K562 (cell line): ENCODE results near the gene NDST1. TPM values are rescaled to one million over a fixed set of nuclear protein-coding genes. Genes with fewer than 3 reads are reported as not detected.

ENCODE experiments used
- ATAC-seq: fragments of 200-7000 bp; cut with Tn5 transposase; 3 replicates; pipeline ENCODE4 v1.9.1; 2020; ENCODE audit warnings: moderate library complexity
- BruUV-seq: library from RNA; stranded (reverse); fragments of 400-500 nt; replicated peaks from 2 replicates; lab custom pipeline; 2021; lab: Mats Ljungman, UMichigan
- CTCF ChIA-PET: fragments of 300-600 bp; formaldehyde crosslinking; extraction: SDS; loops from one replicate; lab custom pipeline; 2021; ENCODE audit warnings: low intra/inter-chr PET ratio; lab: Yijun Ruan, JAX
- POLR2A ChIA-PET: fragments of 300-600, 350-650 bp; sonication (Branson Sonifier 250); formaldehyde crosslinking; extraction: SDS; loops from one replicate; lab custom pipeline; 2021; ENCODE audit warnings: antibody characterized with exemption, inconsistent platforms; lab: Yijun Ruan, JAX
- DNase-seq, 4 experiments: peaks; one replicate each; pipeline versions ENCODE4 v3.0.0 to v3.0.0-alpha.2; 2011 to 2018; ENCODE audit warnings: low spot score in 3 of 4, mixed read lengths in 3 of 4; ENCODE audit errors: extremely low read depth in 1 of 4
- FAIRE-seq: peaks from 2 replicates; lab custom pipeline; 2011; peaks lifted over from hg19 to GRCh38; lab: Jason Lieb, UNC
- H2AFZ ChIP-seq: 2 replicates; pipeline ENCODE4 v1.6.0; 2011; ENCODE audit warnings: low read depth, low read length, control low read depth, inconsistent platforms
- H3K27ac ChIP-seq: fragments of 200-600 bp; 3 replicates; pipeline ENCODE4 v1.8.0; 2011; ENCODE audit warnings: low read depth, mild to moderate bottlenecking, control low read depth, inconsistent platforms, low read length, moderate library complexity, mixed read lengths; ENCODE audit errors: extremely low read depth
- H3K27me3 ChIP-seq, 2 experiments: fragments of 300-600 bp in 1 of 2; 2 replicates in 1 of 2; 3 replicates in 1 of 2; pipeline versions ENCODE4 v1.6.0 to v1.8.0; 2011; ENCODE audit warnings: inconsistent platforms in 2 of 2, low read length in 2 of 2, mild to moderate bottlenecking in 1 of 2, mixed read lengths in 1 of 2, moderate library complexity in 1 of 2; ENCODE audit not compliant: control insufficient read depth in 2 of 2, insufficient read depth in 2 of 2
- H3K36me3 ChIP-seq: fragments of 300-600 bp; 3 replicates; pipeline ENCODE4 v1.8.0; 2011; ENCODE audit warnings: mild to moderate bottlenecking, low read length, inconsistent platforms; ENCODE audit not compliant: control insufficient read depth, insufficient read depth
- H3K4me1 ChIP-seq, 2 experiments: fragments of 200-600 bp in 1 of 2; replicated peaks in 1 of 2; 2 replicates in 1 of 2; 3 replicates in 1 of 2; pipeline versions ENCODE4 v1.5.1 to v1.8.0; 2011; ENCODE audit warnings: inconsistent platforms in 2 of 2, low read length in 2 of 2, mild to moderate bottlenecking in 1 of 2, mixed read lengths in 1 of 2, moderate library complexity in 1 of 2; ENCODE audit not compliant: control insufficient read depth in 2 of 2, insufficient read depth in 2 of 2
- H3K4me2 ChIP-seq: 2 replicates; pipeline ENCODE4 v1.6.1; 2011; ENCODE audit warnings: low read length, control low read depth, inconsistent platforms, mixed read lengths; ENCODE audit not compliant: insufficient read depth
- H3K4me3 ChIP-seq: fragments of 200-600 bp; sonication (generic), shearing (Covaris generic); 2 replicates; pipeline ENCODE4 v1.5.1; 2016; ENCODE audit warnings: control low read depth, inconsistent platforms
- H3K79me2 ChIP-seq: fragments of 200-600 bp; 3 replicates; pipeline ENCODE4 v1.8.0; 2011; ENCODE audit warnings: low read length, inconsistent platforms; ENCODE audit not compliant: control insufficient read depth, insufficient read depth
- H3K9ac ChIP-seq, 2 experiments: 2 replicates each; pipeline versions ENCODE4 v1.6.0 to v1.6.1; 2011; ENCODE audit warnings: low read depth in 2 of 2, low read length in 2 of 2, control low read depth in 1 of 2, inconsistent platforms in 1 of 2, mild to moderate bottlenecking in 1 of 2, mixed read lengths in 1 of 2; ENCODE audit not compliant: insufficient read depth in 1 of 2
- H3K9me1 ChIP-seq: one replicate; pipeline ENCODE4 v1.6.0; 2011; ENCODE audit warnings: inconsistent platforms, mild to moderate bottlenecking, low read length, moderate library complexity; ENCODE audit not compliant: control insufficient read depth, insufficient read depth
- H3K9me3 ChIP-seq: replicated peaks from 2 replicates; pipeline ENCODE4 v1.5.1; 2011; ENCODE audit warnings: low read depth, low read length, inconsistent platforms; ENCODE audit not compliant: control insufficient read depth, insufficient read depth
- H4K20me1 ChIP-seq: replicated peaks from 2 replicates; pipeline ENCODE4 v1.6.1; 2011; ENCODE audit warnings: low read length, inconsistent platforms, mixed read lengths; ENCODE audit not compliant: control insufficient read depth, insufficient read depth
- CXXC5 ChIP-seq: fragments of 250-450 bp; sonication (Bioruptor Pico); IDR thresholded peaks from 2 replicates; pipeline ENCODE4 v1.8.0; 2022; ENCODE audit warnings: inconsistent platforms, mild to moderate bottlenecking, moderate library complexity
- FOXK1 ChIP-seq: sonication (generic); formaldehyde crosslinking; IDR thresholded peaks from 2 replicates; pipeline ENCODE4 v1.8.0; 2022; ENCODE audit warnings: missing genetic modification reagents, mild to moderate bottlenecking, borderline replicate concordance
- POLR2B ChIP-seq: fragments of 450-650 bp; IDR thresholded peaks from 2 replicates; pipeline ENCODE4 v1.6.1; 2018; ENCODE audit warnings: low read depth; ENCODE audit not compliant: partially characterized antibody
- TAF9B ChIP-seq: fragments of 450-650 bp; IDR thresholded peaks from 2 replicates; pipeline ENCODE4 v1.6.1; 2018; ENCODE audit warnings: mild to moderate bottlenecking; ENCODE audit not compliant: partially characterized antibody
- ZNF134 ChIP-seq: fragments of 250-450 bp; sonication (Bioruptor Pico); conservative IDR thresholded peaks from 2 replicates; pipeline ENCODE4 v1.4.0; 2020
- ZNF282 ChIP-seq: sonication (generic); formaldehyde crosslinking; IDR thresholded peaks from 2 replicates; pipeline ENCODE4 v1.8.1; 2023; ENCODE audit warnings: missing genetic modification reagents
- ZNF408 ChIP-seq: fragments of 250-450 bp; sonication (Bioruptor Pico); IDR thresholded peaks from 2 replicates; pipeline ENCODE4 v1.4.0; 2020; ENCODE audit warnings: low read depth, mild to moderate bottlenecking, moderate library complexity
- WGBS: fragments of 100-300 bp; shearing (Covaris generic); methylation state at CpG from one replicate; pipeline ENCODE4 v1.1.6; 2016; ENCODE audit warnings: low coverage, mixed read lengths; ENCODE audit not compliant: insufficient coverage; ENCODE audit errors: missing lambda C conversion rate; 5-methylcytosine and 5-hydroxymethylcytosine counted together
- in situ Hi-C: fragments of 300-500 bp; cut with MboI; formaldehyde crosslinking; loops from 4 replicates; pipeline ENCODE4 v1.15.0; 2018; ENCODE audit warnings: inconsistent platforms, mixed read lengths
- intact Hi-C: fragments of 100-400 bp; cut with micrococcal nuclease; formaldehyde crosslinking; loops from 2 replicates; pipeline ENCODE4 v1.14.2; 2022
- polyA plus RNA-seq, 8 experiments: library from polyadenylated mRNA; depleted of rRNA in 4 of 8; stranded (reverse) in 5 of 8; unstranded in 3 of 8; fragments of >200 nt; fragmentation: Nextera tagmentation in 2 of 8; fragmentation: Illumina TruSeq in 1 of 8; extraction: Ambion mirVana in 2 of 8; extraction: Trizol in 1 of 8; gene quantifications; 2 replicates each; pipeline versions ENCODE4 v1.2.1 to v1.2.3, GENCODE V29; 2011 to 2014; ENCODE audit warnings: inconsistent platforms in 1 of 8, missing spikeins in 1 of 8
- total RNA-seq, 7 experiments: library from RNA; depleted of rRNA in 6 of 7; stranded (reverse); fragments of >200 nt in 6 of 7; fragmentation: Illumina TruSeq in 2 of 7; extraction: Trizol in 2 of 7; gene quantifications; 2 replicates each; pipeline versions ENCODE4 v1.2.1 to v1.2.3, GENCODE V29; 2011 to 2021; ENCODE audit warnings: low replicate concordance in 1 of 7
- TF ChIP-seq, protein P1 (sequence below), 3 experiments: fragments of 200-800 bp in 1 of 3; sonication (Bioruptor generic) in 1 of 3; sonication (generic) in 1 of 3; formaldehyde crosslinking in 1 of 3; IDR thresholded peaks; 2 replicates each; pipeline versions ENCODE4 v1.6.1 to v1.8.0; 2016 to 2022; ENCODE audit warnings: mild to moderate bottlenecking in 2 of 3, missing compliant biosample characterization in 2 of 3, missing genetic modification characterization in 2 of 3, missing genetic modification reagents in 1 of 3

Gene NDST1
- total and polyA plus RNA-seq, 9 of the 15 experiments (the other 6 are each of a cell fraction or from before 2014, with no cell fraction given): 0.38 to 47.9 (median 9.9) TPM

DNA sequence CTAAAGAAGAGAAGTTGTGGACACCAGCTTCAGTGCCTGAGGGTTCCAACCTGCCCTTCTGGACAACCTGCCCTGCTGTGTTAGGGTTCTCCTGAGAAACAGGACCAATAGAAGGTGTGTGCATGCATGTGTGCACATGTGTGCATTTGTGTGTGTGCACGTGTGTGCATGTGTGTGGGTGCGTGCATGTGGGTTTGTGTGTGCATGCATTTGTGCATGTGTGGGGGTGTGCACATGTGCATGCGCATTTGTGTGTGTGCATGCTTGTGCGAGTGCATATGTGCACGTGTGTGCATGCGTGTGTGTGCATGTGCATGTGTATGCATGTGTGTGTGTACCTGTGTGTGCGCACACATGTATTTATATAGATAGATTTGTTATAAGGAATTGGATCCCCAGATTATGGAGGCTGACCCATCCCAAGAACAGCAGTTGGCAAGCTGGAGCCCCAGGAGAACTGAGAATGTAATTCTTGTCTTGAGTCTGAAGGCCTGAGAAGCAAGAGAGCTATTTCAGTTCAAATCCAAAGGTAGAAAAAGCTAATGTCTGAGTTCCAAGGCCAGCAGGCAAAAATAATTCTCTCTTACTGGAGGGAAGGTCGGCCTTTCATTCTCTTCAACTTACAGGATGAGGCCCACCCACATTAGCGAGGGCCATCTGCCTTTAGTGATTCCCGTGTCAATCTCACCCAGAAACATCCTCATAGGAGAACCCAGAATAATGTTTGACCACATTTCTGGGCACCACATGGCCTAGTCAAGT, 69.6 kb downstream of the NDST1 start (continued):
- no peak for TF ChIP-seq POLR2B
- peak; percentile 89 for TF ChIP-seq ZNF134 (CRISPR knock-in tag)
- TF ChIP-seq CXXC5 (CRISPR knock-in tag): no peak
- TF ChIP-seq, all 486 proteins: peak for 3

DNA sequence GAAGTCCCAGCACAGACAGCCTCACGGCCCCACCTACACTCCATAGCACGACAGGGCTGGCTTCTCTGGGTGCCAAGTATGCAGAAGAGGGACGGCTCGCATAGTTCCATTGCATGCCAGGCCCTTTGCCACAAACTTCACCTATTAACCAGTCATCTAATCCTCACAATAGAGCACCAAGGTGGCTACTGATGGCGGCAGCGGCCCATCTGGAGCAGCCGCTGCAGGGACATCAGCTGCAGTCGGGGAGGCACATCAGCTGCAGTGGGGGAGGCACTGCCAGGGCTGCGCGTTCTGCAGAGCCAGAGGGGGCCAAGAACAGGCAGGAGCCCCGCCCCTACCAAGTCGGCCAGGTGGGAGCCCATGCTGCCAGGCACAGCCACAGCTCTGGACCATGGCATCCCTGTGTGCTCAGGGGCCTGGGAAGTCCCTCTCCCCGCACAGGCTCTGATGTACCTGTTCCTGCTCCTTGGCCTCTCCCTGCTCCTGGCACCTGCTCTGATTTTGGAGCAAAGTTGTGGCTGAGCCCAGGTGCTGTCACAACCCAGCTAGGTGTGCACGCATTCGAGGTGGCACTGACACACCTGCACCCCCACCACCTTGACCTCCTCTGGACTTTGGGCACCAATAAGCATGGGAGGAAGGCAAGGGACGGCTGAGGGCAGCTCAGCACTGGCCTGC, 71.0 kb downstream of the NDST1 start:
- TF ChIP-seq ZNF282 (CRISPR knock-in tag) (no peak), FOXK1 (CRISPR knock-in tag) (no peak), TAF9B (no peak), ZNF408 (CRISPR knock-in tag) (no peak)
- TF ChIP-seq, protein P1, sequence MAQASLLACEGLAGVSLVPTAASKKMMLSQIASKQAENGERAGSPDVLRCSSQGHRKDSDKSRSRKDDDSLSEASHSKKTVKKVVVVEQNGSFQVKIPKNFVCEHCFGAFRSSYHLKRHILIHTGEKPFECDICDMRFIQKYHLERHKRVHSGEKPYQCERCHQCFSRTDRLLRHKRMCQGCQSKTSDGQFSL (CRISPR knock-in tag; IDR thresholded peaks at IDR 0.05): 0 out of 2 replicates have a peak, but pooled peaks have one; percentile 9
- TF ChIP-seq, protein P1 (tag; IDR thresholded peaks at IDR 0.05): no peak
- H3K4me2 ChIP-seq: no peak overlapping the region
- no peak overlapping the region for H3K27ac ChIP-seq
- no peaks in the 10 kb centered on the region for H3K36me3 ChIP-seq
- ATAC-seq (no peak), DNase-seq (no peak), FAIRE-seq (no peak)
- WGBS: 34% methylated on average over 16 of the region's 16 CpGs
- intact Hi-C loops: no loop called here
- ChIA-PET POLR2A (interaction anchor here (0.6 to 1.6 kb wide), 3 partner anchors 63 to 237 kb away, joined by 3 read pairs; partner anchors contain the start of gene RPS14), CTCF (no interaction called here)
- no peak overlapping the region for H3K4me3 ChIP-seq
- H2AFZ ChIP-seq: no peak overlapping the region
- no peaks in the 10 kb centered on the region for H3K9me3 ChIP-seq
- in situ Hi-C loops: no loop called here
- no peaks in the 10 kb centered on the region for H3K79me2 ChIP-seq
- BruUV-seq: no TSS peak
- no peaks in the 10 kb centered on the region for H3K9me1 ChIP-seq
- H3K27me3 ChIP-seq: peaks cover 14 to 61% of the 10 kb centered on the region in 2 experiments; a peak in 3 of 5 replicates
- H4K20me1 ChIP-seq: no peaks in the 10 kb centered on the region; the same call in 1 of the 2 replicates
- no peak overlapping the region for H3K9ac ChIP-seq
- peaks cover 5 to 32% of the 10 kb centered on the region in 2 experiments; a peak in 4 of 5 replicates for H3K4me1 ChIP-seq
